GM12872 (cell line): ENCODE results near the gene ADAM12.

ENCODE experiments used
- CTCF ChIP-seq: IDR thresholded peaks from 3 replicates; pipeline ENCODE4 v1.5.1; 2011; ENCODE audit warnings: low read depth, mild to moderate bottlenecking, low read length, moderate library complexity; ENCODE audit not compliant: insufficient read depth

Gene ADAM12

GRCh38 chr10:126226988-126227761 lies 161.1 kb downstream of the ADAM12 start:
- no peak for TF ChIP-seq CTCF

- no peak for TF ChIP-seq CTCF
Measured at GRCh38 chr10:126226205-126226604, 162.1 kb downstream of the ADAM12 start.

GRCh38 chr10:126225672-126226008 lies 162.6 kb downstream of the ADAM12 start:
- no peak for TF ChIP-seq CTCF

GRCh38 chr10:126224967-126225671 lies 163.2 kb downstream of the ADAM12 start:
- no peak for TF ChIP-seq CTCF

- no peak for TF ChIP-seq CTCF
Measured at GRCh38 chr10:126223512-126224067, 164.7 kb downstream of the ADAM12 start.

- no peak for TF ChIP-seq CTCF
Measured at GRCh38 chr10:126222736-126223511, 165.4 kb downstream of the ADAM12 start.

DNA sequence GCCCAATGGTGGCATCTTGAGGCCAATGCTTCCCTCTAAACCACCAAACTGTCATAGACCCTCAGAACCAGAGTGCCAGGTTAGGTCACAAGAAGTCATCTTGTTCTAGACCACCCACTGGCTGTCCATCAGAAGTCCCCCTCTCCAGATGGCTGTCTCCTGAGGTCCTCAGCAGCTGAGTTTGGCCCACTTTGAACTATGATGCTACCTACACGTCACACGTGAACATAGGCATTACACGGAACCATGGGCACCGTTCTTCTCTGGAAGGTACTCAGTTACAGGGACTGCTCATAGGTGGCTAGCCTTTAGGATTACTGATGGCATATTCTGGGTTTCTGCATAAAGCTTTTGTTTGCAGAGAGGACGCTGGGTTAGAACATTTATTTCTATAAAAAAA lies 166.4 kb downstream of the ADAM12 start:
- no peak for TF ChIP-seq CTCF
